K562 (cell line): Measurements from ENCODE around the gene ADGRD1. TPM values are rescaled to one million over a fixed set of nuclear protein-coding genes. Genes with fewer than 3 reads are reported as not detected.

Source experiments
- ATAC-seq: fragments of 200-7000 bp; cut with Tn5 transposase; 3 replicates; pipeline ENCODE4 v1.9.1; 2020; ENCODE audit warnings: moderate library complexity
- BruUV-seq: library from RNA; stranded (reverse); fragments of 400-500 nt; replicated peaks from 2 replicates; lab custom pipeline; 2021; lab: Mats Ljungman, UMichigan
- CTCF ChIA-PET: fragments of 300-600 bp; formaldehyde crosslinking; extraction: SDS; loops from one replicate; lab custom pipeline; 2021; ENCODE audit warnings: low intra/inter-chr PET ratio; lab: Yijun Ruan, JAX
- POLR2A ChIA-PET: fragments of 300-600, 350-650 bp; sonication (Branson Sonifier 250); formaldehyde crosslinking; extraction: SDS; loops from one replicate; lab custom pipeline; 2021; ENCODE audit warnings: antibody characterized with exemption, inconsistent platforms; lab: Yijun Ruan, JAX
- DNase-seq, 4 experiments: peaks; one replicate each; pipeline versions ENCODE4 v3.0.0 to v3.0.0-alpha.2; 2011 to 2018; ENCODE audit warnings: low spot score in 3 of 4, mixed read lengths in 3 of 4; ENCODE audit errors: extremely low read depth in 1 of 4
- FAIRE-seq: peaks from 2 replicates; lab custom pipeline; 2011; peaks lifted over from hg19 to GRCh38; lab: Jason Lieb, UNC
- H2AFZ ChIP-seq: 2 replicates; pipeline ENCODE4 v1.6.0; 2011; ENCODE audit warnings: low read depth, low read length, control low read depth, inconsistent platforms
- H3K27ac ChIP-seq: fragments of 200-600 bp; 3 replicates; pipeline ENCODE4 v1.8.0; 2011; ENCODE audit warnings: low read depth, mild to moderate bottlenecking, control low read depth, inconsistent platforms, low read length, moderate library complexity, mixed read lengths; ENCODE audit errors: extremely low read depth
- H3K27me3 ChIP-seq, 2 experiments: fragments of 300-600 bp in 1 of 2; 2 replicates in 1 of 2; 3 replicates in 1 of 2; pipeline versions ENCODE4 v1.6.0 to v1.8.0; 2011; ENCODE audit warnings: inconsistent platforms in 2 of 2, low read length in 2 of 2, mild to moderate bottlenecking in 1 of 2, mixed read lengths in 1 of 2, moderate library complexity in 1 of 2; ENCODE audit not compliant: control insufficient read depth in 2 of 2, insufficient read depth in 2 of 2
- H3K36me3 ChIP-seq: fragments of 300-600 bp; 3 replicates; pipeline ENCODE4 v1.8.0; 2011; ENCODE audit warnings: mild to moderate bottlenecking, low read length, inconsistent platforms; ENCODE audit not compliant: control insufficient read depth, insufficient read depth
- H3K4me1 ChIP-seq, 2 experiments: fragments of 200-600 bp in 1 of 2; replicated peaks in 1 of 2; 2 replicates in 1 of 2; 3 replicates in 1 of 2; pipeline versions ENCODE4 v1.5.1 to v1.8.0; 2011; ENCODE audit warnings: inconsistent platforms in 2 of 2, low read length in 2 of 2, mild to moderate bottlenecking in 1 of 2, mixed read lengths in 1 of 2, moderate library complexity in 1 of 2; ENCODE audit not compliant: control insufficient read depth in 2 of 2, insufficient read depth in 2 of 2
- H3K4me2 ChIP-seq: 2 replicates; pipeline ENCODE4 v1.6.1; 2011; ENCODE audit warnings: low read length, control low read depth, inconsistent platforms, mixed read lengths; ENCODE audit not compliant: insufficient read depth
- H3K4me3 ChIP-seq: fragments of 200-600 bp; sonication (generic), shearing (Covaris generic); 2 replicates; pipeline ENCODE4 v1.5.1; 2016; ENCODE audit warnings: control low read depth, inconsistent platforms
- H3K79me2 ChIP-seq: fragments of 200-600 bp; 3 replicates; pipeline ENCODE4 v1.8.0; 2011; ENCODE audit warnings: low read length, inconsistent platforms; ENCODE audit not compliant: control insufficient read depth, insufficient read depth
- H3K9ac ChIP-seq, 2 experiments: 2 replicates each; pipeline versions ENCODE4 v1.6.0 to v1.6.1; 2011; ENCODE audit warnings: low read depth in 2 of 2, low read length in 2 of 2, control low read depth in 1 of 2, inconsistent platforms in 1 of 2, mild to moderate bottlenecking in 1 of 2, mixed read lengths in 1 of 2; ENCODE audit not compliant: insufficient read depth in 1 of 2
- H3K9me1 ChIP-seq: one replicate; pipeline ENCODE4 v1.6.0; 2011; ENCODE audit warnings: inconsistent platforms, mild to moderate bottlenecking, low read length, moderate library complexity; ENCODE audit not compliant: control insufficient read depth, insufficient read depth
- H3K9me3 ChIP-seq: replicated peaks from 2 replicates; pipeline ENCODE4 v1.5.1; 2011; ENCODE audit warnings: low read depth, low read length, inconsistent platforms; ENCODE audit not compliant: control insufficient read depth, insufficient read depth
- H4K20me1 ChIP-seq: replicated peaks from 2 replicates; pipeline ENCODE4 v1.6.1; 2011; ENCODE audit warnings: low read length, inconsistent platforms, mixed read lengths; ENCODE audit not compliant: control insufficient read depth, insufficient read depth
- L3MBTL2 ChIP-seq: fragments of 450-650 bp; IDR thresholded peaks from 2 replicates; pipeline ENCODE4 v1.6.1; 2016; ENCODE audit warnings: mild to moderate bottlenecking, moderate library complexity
- SNRNP70 ChIP-seq: fragments of 200-400 bp; formaldehyde crosslinking; optimal IDR thresholded peaks from 2 replicates; pipeline ENCODE3; 2017; ENCODE audit warnings: low read depth, low read length
- ZNF282 ChIP-seq: sonication (generic); formaldehyde crosslinking; IDR thresholded peaks from 2 replicates; pipeline ENCODE4 v1.8.1; 2023; ENCODE audit warnings: missing genetic modification reagents
- ZNF384 ChIP-seq: IDR thresholded peaks from 2 replicates; pipeline ENCODE4 v1.6.1; 2012; ENCODE audit warnings: low read depth, low read length, improper control_type of control experiment
- WGBS: fragments of 100-300 bp; shearing (Covaris generic); methylation state at CpG from one replicate; pipeline ENCODE4 v1.1.6; 2016; ENCODE audit warnings: low coverage, mixed read lengths; ENCODE audit not compliant: insufficient coverage; ENCODE audit errors: missing lambda C conversion rate; 5-methylcytosine and 5-hydroxymethylcytosine counted together
- in situ Hi-C: fragments of 300-500 bp; cut with MboI; formaldehyde crosslinking; loops from 4 replicates; pipeline ENCODE4 v1.15.0; 2018; ENCODE audit warnings: inconsistent platforms, mixed read lengths
- intact Hi-C: fragments of 100-400 bp; cut with micrococcal nuclease; formaldehyde crosslinking; loops from 2 replicates; pipeline ENCODE4 v1.14.2; 2022
- polyA plus RNA-seq, 8 experiments: library from polyadenylated mRNA; depleted of rRNA in 4 of 8; stranded (reverse) in 5 of 8; unstranded in 3 of 8; fragments of >200 nt; fragmentation: Nextera tagmentation in 2 of 8; fragmentation: Illumina TruSeq in 1 of 8; extraction: Ambion mirVana in 2 of 8; extraction: Trizol in 1 of 8; gene quantifications; 2 replicates each; pipeline versions ENCODE4 v1.2.1 to v1.2.3, GENCODE V29; 2011 to 2014; ENCODE audit warnings: inconsistent platforms in 1 of 8, missing spikeins in 1 of 8
- total RNA-seq, 7 experiments: library from RNA; depleted of rRNA in 6 of 7; stranded (reverse); fragments of >200 nt in 6 of 7; fragmentation: Illumina TruSeq in 2 of 7; extraction: Trizol in 2 of 7; gene quantifications; 2 replicates each; pipeline versions ENCODE4 v1.2.1 to v1.2.3, GENCODE V29; 2011 to 2021; ENCODE audit warnings: low replicate concordance in 1 of 7

Gene ADGRD1
- total and polyA plus RNA-seq, 9 of the 15 experiments (the other 6 are each of a cell fraction or from before 2014, with no cell fraction given) = 1.7 to 11.7 (median 3.3) TPM

DNA sequence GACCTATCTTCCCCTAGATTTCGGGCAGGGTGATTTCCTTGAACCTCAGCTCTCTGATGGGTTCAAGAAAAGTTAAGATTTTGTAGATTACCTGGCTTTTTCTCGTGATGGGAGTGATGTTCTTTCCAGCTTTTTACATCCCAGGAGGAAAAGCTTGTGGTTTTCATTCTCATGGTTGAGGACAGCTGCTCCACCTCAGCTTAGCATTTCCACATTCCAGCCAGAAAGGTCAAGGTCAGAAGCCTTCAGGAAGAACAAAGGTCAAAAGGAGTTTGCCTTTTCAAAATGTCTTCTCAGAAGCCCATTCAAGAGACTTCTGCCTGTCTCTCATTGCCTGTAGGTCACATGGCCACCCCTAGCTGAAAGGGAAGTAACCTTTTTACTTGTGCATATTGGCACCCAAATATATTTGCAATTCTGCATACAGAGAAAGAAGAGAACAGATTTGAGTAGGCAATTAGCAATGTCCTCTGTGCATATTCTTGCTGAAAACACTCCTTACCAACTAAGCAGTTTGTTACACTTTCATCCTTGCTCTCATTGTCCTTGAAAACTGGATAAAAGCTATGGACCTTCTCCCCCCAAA lies 6.6 kb upstream of the ADGRD1 start:
- WGBS = 44% methylated on average over 2 of the region's 2 CpGs
- in situ Hi-C loops (no loop called here), intact Hi-C loops (no loop called here)
- Histone ChIP-seq H4K20me1 (no peaks in the 10 kb centered on the region), H3K4me2 (no peak overlapping the region), H3K79me2 (no peaks in the 10 kb centered on the region), H3K9ac (no peak overlapping the region), H2AFZ (0 out of 2 replicates have a peak overlapping the region, but pooled peaks have one; percentile 86), H3K36me3 (no peaks in the 10 kb centered on the region), H3K27ac (no peak overlapping the region), H3K4me1 (peaks cover 7 to 9% of the 10 kb centered on the region in 2 experiments), H3K9me1 (no peaks in the 10 kb centered on the region), H3K9me3 (no peaks in the 10 kb centered on the region), H3K4me3 (no peak overlapping the region), H3K27me3 (peaks cover 0 to 4% of the 10 kb centered on the region in 2 experiments; a peak in 2 of 5 replicates)
- ChIA-PET POLR2A (no interaction called here), CTCF (no interaction called here)
- ATAC-seq = no peak
- TF ChIP-seq SNRNP70 (no peak), L3MBTL2 (0 out of 2 replicates have a peak, but pooled peaks have one; percentile 10), ZNF384 (no peak)
- no peak for FAIRE-seq
- DNase-seq = no peak
- no TSS peak for BruUV-seq

DNA sequence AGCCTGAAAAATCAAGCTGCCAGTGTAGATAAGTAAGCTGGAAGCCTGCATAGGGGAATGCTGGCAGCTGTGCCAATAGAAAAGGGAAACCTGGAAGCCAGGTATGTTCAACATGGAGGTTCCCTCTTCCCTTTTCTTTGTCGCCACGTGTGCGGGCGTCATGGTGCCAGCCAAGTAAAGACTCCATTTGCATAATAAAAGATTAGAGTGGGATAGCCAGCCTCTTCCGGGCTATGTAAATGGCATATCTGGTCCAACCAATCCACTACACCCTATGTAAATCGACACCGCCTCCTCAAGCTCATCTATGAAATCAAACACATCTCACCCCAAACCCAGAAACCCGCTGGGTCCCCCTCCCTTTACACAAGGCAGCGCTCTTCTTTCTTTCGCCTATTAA lies 5.6 kb upstream of the ADGRD1 start:
- 0 out of 3 replicates have a peak overlapping the region, but pooled peaks have one; percentile 35 for H3K27ac ChIP-seq
- DNase-seq (peak in 2 of 4 experiments; percentile 31 to 54), FAIRE-seq (peak; percentile 49), ATAC-seq (peak; percentile 79)
- no peaks in the 10 kb centered on the region for H3K9me3 ChIP-seq
- H3K27me3 ChIP-seq = peaks cover 0 to 4% of the 10 kb centered on the region in 2 experiments; a peak in 2 of 5 replicates
- BruUV-seq = no TSS peak
- CTCF ChIA-PET = no interaction called here
- no peak overlapping the region for H3K4me3 ChIP-seq
- intact Hi-C loops = no loop called here
- no peaks in the 10 kb centered on the region for H3K79me2 ChIP-seq
- 20% methylated on average over 10 of the region's 10 CpGs for WGBS
- H3K9ac ChIP-seq = no peak overlapping the region; a peak in 1 of 4 replicates
- peak overlapping the region; percentile 16; the same call in 1 of the 2 replicates for H3K4me2 ChIP-seq
- POLR2A ChIA-PET = no interaction called here
- H3K36me3 ChIP-seq = no peaks in the 10 kb centered on the region
- in situ Hi-C loops = no loop called here
- H3K4me1 ChIP-seq = peaks cover 15 to 19% of the 10 kb centered on the region in 2 experiments
- H2AFZ ChIP-seq = peak overlapping the region; percentile 86
- no peaks in the 10 kb centered on the region for H4K20me1 ChIP-seq
- H3K9me1 ChIP-seq = no peaks in the 10 kb centered on the region
- TF ChIP-seq ZNF282 (CRISPR knock-in tag) = no peak
